OCI-LY3 (cell line): ENCODE data around the gene STK32C.

Source experiments
- CTCF ChIP-seq: fragments of 200-600, 300-600 bp; sonication (generic); IDR thresholded peaks from 2 replicates; pipeline ENCODE4 v1.5.1; 2014; ENCODE audit warnings: antibody characterized with exemption, low read length, low read depth
- EZH2phosphoT487 ChIP-seq: fragments of 200-600 bp; shearing (Covaris generic); IDR thresholded peaks from 2 replicates; pipeline ENCODE4 v1.6.1; 2018; ENCODE audit warnings: antibody characterized with exemption, mixed run types, low read depth

GRCh38 chr10:132224343-132225072 lies 83.2 kb downstream of the STK32C start:
- TF ChIP-seq CTCF (no peak), EZH2phosphoT487 (no peak)
